Ishikawa (cell line): ENCODE measurements around the gene PSMD11.

Experiments
- CEBPB ChIP-seq: IDR thresholded peaks from 2 replicates; pipeline ENCODE4 v1.6.1; 2012
- CREB1 ChIP-seq: IDR thresholded peaks from 2 replicates; pipeline ENCODE4 v1.6.1; 2012; ENCODE audit warnings: low read depth
- EGR1 ChIP-seq: IDR thresholded peaks from 2 replicates; pipeline ENCODE4 v1.6.1; 2012
- EP300 ChIP-seq: IDR thresholded peaks from 2 replicates; pipeline ENCODE4 v1.6.1; 2012; ENCODE audit warnings: borderline replicate concordance
- RAD21 ChIP-seq: IDR thresholded peaks from 2 replicates; pipeline ENCODE4 v1.6.1; 2012; ENCODE audit warnings: low read depth
- REST ChIP-seq: IDR thresholded peaks from 2 replicates; pipeline ENCODE4 v1.6.1; 2012; ENCODE audit warnings: low read depth, mild to moderate bottlenecking
- TAF1 ChIP-seq: IDR thresholded peaks from 2 replicates; pipeline ENCODE4 v1.6.1; 2012; ENCODE audit warnings: low read depth, mild to moderate bottlenecking
- TCF12 ChIP-seq: IDR thresholded peaks from 2 replicates; pipeline ENCODE4 v1.6.1; 2012; ENCODE audit warnings: low read depth
- TEAD4 ChIP-seq: IDR thresholded peaks from 2 replicates; pipeline ENCODE4 v1.6.1; 2012
- USF1 ChIP-seq: IDR thresholded peaks from 2 replicates; pipeline ENCODE4 v1.6.1; 2012
- YY1 ChIP-seq: IDR thresholded peaks from 2 replicates; pipeline ENCODE4 v1.6.1; 2012; ENCODE audit warnings: low read depth

DNA sequence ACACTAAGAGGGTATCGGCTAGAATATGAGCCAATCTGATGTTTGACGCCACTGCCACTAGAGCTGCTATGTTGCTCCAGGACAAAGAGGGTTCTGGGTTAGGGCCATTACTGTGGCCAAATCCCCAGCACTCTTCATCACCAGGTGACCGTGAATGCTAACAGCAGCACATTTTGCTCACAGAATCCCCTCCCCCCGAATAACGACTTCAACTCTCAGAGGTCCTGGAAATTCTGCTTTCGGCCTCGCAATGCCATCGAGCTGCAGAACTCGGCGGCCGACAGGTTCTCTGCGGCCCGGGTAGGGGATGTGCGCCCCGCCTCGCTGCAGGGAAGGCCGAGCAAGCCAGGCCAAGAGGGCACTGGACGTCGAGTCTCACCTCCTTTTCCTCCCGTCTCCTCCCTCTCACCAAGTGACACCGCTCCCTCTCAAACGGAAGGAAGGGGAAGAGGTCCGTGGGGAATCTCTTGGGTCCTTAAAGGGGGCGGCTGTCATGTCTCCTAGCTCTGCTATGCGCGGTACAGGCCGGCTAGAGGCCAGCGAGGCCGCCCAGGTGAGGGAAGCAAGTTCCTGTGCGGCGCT is 74.4 kb downstream of the PSMD11 start:
- TF ChIP-seq TAF1 (no peak), USF1 (no peak), REST (no peak), CEBPB (no peak), YY1 (no peak), CREB1 (no peak), TEAD4 (no peak), RAD21 (no peak), EP300 (no peak), EGR1 (no peak), TCF12 (no peak)
